HG02852 (cell line): ENCODE data around the gene ANKRD16.
"Not testable (repeated sequence)": the region's sequence is repeated elsewhere in the genome, so short reads cannot be mapped to it uniquely, and the experiment has no call there.

ENCODE experiments used
- ATAC-seq: cut with Tn5 transposase; IDR thresholded peaks from one replicate; pipeline ENCODE4 v1.9.1; 2021; ENCODE audit warnings: mild to moderate bottlenecking, moderate library complexity; ENCODE audit not compliant: unreplicated experiment

Gene ANKRD16

GRCh38 chr10:5889624-5890451, at the start of gene ANKRD16, which contains the start of gene FBH1:
Gene ANKRD16 (minus strand): TSS chr10:5889893. CDS start chr10:5889354, 539 bp downstream.
Gene FBH1 (plus strand): TSS chr10:5890243. CDS start chr10:5890346, 103 bp downstream.
- peak; percentile 80 for ATAC-seq

GRCh38 chr10:5938291-5938690, 48.6 kb upstream of the ANKRD16 start:
- no peak for ATAC-seq

- no peak for ATAC-seq
These were observed 47.3 kb upstream of the ANKRD16 start for GRCh38 chr10:5937016-5937415.

- no peak for ATAC-seq
These were observed 45.9 kb upstream of the ANKRD16 start for GRCh38 chr10:5935628-5936027.

GRCh38 chr10:5933909-5934546, 44.3 kb upstream of the ANKRD16 start:
- ATAC-seq, result no peak

- ATAC-seq, result no peak
These were observed 42.7 kb upstream of the ANKRD16 start for GRCh38 chr10:5932345-5932744.

- no peak for ATAC-seq
These were observed 40.6 kb upstream of the ANKRD16 start for GRCh38 chr10:5930272-5930671.

- ATAC-seq, result no peak
These were observed 39.7 kb upstream of the ANKRD16 start for GRCh38 chr10:5929442-5929841.

GRCh38 chr10:5927306-5927705, 37.6 kb upstream of the ANKRD16 start:
- ATAC-seq, result no peak

GRCh38 chr10:5924889-5925288, 35.2 kb upstream of the ANKRD16 start:
- ATAC-seq, result no peak

- ATAC-seq, result no peak
These were observed 32.1 kb upstream of the ANKRD16 start for GRCh38 chr10:5921746-5922145.

GRCh38 chr10:5919568-5919967, 29.9 kb upstream of the ANKRD16 start:
- no peak for ATAC-seq

GRCh38 chr10:5918763-5919162, 29.1 kb upstream of the ANKRD16 start:
- no peak for ATAC-seq

- ATAC-seq, result no peak
These were observed 27.6 kb upstream of the ANKRD16 start for GRCh38 chr10:5917305-5917704.

- no peak for ATAC-seq
These were observed 25.8 kb upstream of the ANKRD16 start for GRCh38 chr10:5915451-5915850.

- no peak for ATAC-seq
These were observed 24.0 kb upstream of the ANKRD16 start for GRCh38 chr10:5913736-5914135.

- no peak for ATAC-seq
These were observed 22.0 kb upstream of the ANKRD16 start for GRCh38 chr10:5911670-5912069.

- no peak for ATAC-seq
These were observed 20.8 kb upstream of the ANKRD16 start for GRCh38 chr10:5910323-5911100.

- ATAC-seq, result not testable (repeated sequence)
These were observed 19.0 kb upstream of the ANKRD16 start for GRCh38 chr10:5908676-5909075.

- ATAC-seq, result no peak
These were observed 17.0 kb upstream of the ANKRD16 start for GRCh38 chr10:5906651-5907050.

GRCh38 chr10:5905854-5906507, 16.3 kb upstream of the ANKRD16 start:
- ATAC-seq, result no peak
